Suprapubic skin (tissue), 3 donors: Measurements from ENCODE around the gene DNM3.

Source experiments
- POLR2AphosphoS5 ChIP-seq, 3 donors: sonication (generic); formaldehyde crosslinking; IDR thresholded peaks; one replicate each; pipeline ENCODE4 v1.6.1; 2017; ENCODE audit warnings: antibody characterized with exemption in 3 of 3
- TF ChIP-seq, protein P1 (sequence below), 2 donors: fragments of 200-600 bp in 1 of 2; fragments of 450-650 bp in 1 of 2; sonication (generic) in 1 of 2; IDR thresholded peaks; one replicate each; pipeline ENCODE4 v1.5.1; 2016 to 2019; ENCODE audit warnings: antibody characterized with exemption in 2 of 2, mild to moderate bottlenecking in 1 of 2, moderate library complexity in 1 of 2

DNA sequence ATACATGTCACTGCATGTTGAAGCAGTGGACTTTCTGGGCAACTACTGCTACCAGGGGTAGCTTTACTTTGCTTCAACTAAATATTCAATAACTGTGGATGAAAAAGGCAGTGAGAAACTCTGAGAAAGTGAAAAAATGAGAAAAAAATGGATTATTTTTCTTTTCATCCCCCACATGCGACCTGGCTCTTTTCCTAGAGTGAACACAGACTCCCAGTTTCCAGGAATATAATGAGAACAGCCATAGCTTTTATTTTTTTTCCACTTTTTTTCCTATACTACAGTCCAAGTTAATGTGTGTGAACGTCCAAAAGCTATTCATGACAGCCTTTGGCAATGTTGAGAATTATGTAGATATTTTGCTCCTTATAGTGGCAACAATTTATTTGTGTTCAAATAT is 230.4 kb downstream of the DNM3 start:
- TF ChIP-seq, protein P1, sequence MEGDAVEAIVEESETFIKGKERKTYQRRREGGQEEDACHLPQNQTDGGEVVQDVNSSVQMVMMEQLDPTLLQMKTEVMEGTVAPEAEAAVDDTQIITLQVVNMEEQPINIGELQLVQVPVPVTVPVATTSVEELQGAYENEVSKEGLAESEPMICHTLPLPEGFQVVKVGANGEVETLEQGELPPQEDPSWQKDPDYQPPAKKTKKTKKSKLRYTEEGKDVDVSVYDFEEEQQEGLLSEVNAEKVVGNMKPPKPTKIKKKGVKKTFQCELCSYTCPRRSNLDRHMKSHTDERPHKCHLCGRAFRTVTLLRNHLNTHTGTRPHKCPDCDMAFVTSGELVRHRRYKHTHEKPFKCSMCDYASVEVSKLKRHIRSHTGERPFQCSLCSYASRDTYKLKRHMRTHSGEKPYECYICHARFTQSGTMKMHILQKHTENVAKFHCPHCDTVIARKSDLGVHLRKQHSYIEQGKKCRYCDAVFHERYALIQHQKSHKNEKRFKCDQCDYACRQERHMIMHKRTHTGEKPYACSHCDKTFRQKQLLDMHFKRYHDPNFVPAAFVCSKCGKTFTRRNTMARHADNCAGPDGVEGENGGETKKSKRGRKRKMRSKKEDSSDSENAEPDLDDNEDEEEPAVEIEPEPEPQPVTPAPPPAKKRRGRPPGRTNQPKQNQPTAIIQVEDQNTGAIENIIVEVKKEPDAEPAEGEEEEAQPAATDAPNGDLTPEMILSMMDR (IDR thresholded peaks at IDR 0.05) = no peak
- TF ChIP-seq POLR2AphosphoS5 (IDR thresholded peaks at IDR 0.05) = no peak
